WERI-Rb-1 (cell line): Measurements from ENCODE around the gene ATP2C2.

Experiments used
- DNase-seq: peaks from one replicate; pipeline ENCODE4 v3.0.0-alpha.2; 2020
- H3K27ac ChIP-seq: fragments of 250-450 bp; sonication (Bioruptor Pico); 2 replicates; pipeline ENCODE4 v1.5.1; 2020; ENCODE audit warnings: mild to moderate bottlenecking, moderate library complexity
- H3K27me3 ChIP-seq: fragments of 250-450 bp; sonication (Bioruptor Pico); 2 replicates; pipeline ENCODE4 v1.5.1; 2021; ENCODE audit warnings: mild to moderate bottlenecking, low read depth, moderate library complexity; ENCODE audit not compliant: insufficient read depth, severe bottlenecking
- H3K36me3 ChIP-seq: fragments of 250-450 bp; sonication (Bioruptor Pico); 2 replicates; pipeline ENCODE4 v1.5.1; 2020; ENCODE audit warnings: mild to moderate bottlenecking, moderate library complexity
- H3K4me3 ChIP-seq: 2 replicates; pipeline ENCODE4 v1.5.1; 2011; ENCODE audit warnings: low read depth, mild to moderate bottlenecking, control low read depth, low read length
- H3K9me3 ChIP-seq: fragments of 250-450 bp; sonication (Bioruptor Pico); 2 replicates; pipeline ENCODE4 v1.5.1; 2021; ENCODE audit warnings: mild to moderate bottlenecking, moderate library complexity; ENCODE audit not compliant: severe bottlenecking
- TF ChIP-seq, protein P1 (sequence below): IDR thresholded peaks from 2 replicates; pipeline ENCODE4 v1.5.1; 2011; ENCODE audit warnings: low read depth, mild to moderate bottlenecking, control low read depth, inconsistent platforms, low read length

ATP2C2 gene

DNA sequence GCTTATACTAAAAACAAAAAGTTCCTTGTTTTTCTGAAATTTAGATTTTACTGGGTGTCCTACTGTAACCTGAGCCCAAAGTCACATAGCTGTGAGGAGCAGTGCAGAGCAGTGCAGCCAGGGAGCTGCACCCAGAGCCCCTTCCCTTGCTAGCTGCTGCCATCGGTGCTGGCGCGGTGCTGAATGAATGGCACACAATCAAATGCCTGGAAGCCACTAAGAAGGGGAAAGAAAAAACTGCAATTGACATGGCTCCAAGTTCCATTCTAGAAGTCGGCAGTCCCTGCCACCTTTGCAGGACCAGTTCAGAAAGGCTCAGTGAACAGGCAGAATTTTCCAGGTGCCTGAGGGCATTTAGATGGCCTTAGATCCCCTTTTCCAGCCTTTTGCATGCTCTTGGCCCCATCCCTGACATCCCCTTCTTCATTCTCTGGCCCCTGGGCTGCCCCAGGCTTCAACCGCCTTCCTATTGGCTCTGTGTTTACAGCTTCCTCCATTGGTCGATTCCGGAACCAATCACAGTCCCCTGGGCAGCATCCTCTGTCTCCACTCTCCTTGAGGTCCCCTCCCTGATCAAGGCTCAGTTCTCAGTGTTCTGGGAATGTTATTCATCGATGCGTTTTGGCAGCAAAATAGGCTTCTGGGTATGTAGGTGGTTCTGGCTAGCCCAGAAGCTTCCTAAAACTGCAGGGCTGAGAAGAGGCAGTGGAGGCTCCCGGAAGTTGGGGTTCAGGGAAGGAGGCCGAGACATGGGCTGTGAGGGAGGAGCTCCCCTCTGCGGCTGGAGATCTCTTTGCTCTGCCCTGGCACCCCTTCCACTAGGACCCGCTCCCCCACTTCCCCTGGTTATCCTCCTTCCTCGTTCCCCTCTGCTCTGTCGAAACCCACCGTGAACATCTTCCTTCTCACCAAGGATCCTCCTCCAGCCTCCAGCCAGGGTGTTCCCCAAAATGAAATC lies 37.9 kb downstream of the ATP2C2 start:
- no peaks in the 10 kb centered on the region for H3K27me3 ChIP-seq
- DNase-seq, result no peak

DNA sequence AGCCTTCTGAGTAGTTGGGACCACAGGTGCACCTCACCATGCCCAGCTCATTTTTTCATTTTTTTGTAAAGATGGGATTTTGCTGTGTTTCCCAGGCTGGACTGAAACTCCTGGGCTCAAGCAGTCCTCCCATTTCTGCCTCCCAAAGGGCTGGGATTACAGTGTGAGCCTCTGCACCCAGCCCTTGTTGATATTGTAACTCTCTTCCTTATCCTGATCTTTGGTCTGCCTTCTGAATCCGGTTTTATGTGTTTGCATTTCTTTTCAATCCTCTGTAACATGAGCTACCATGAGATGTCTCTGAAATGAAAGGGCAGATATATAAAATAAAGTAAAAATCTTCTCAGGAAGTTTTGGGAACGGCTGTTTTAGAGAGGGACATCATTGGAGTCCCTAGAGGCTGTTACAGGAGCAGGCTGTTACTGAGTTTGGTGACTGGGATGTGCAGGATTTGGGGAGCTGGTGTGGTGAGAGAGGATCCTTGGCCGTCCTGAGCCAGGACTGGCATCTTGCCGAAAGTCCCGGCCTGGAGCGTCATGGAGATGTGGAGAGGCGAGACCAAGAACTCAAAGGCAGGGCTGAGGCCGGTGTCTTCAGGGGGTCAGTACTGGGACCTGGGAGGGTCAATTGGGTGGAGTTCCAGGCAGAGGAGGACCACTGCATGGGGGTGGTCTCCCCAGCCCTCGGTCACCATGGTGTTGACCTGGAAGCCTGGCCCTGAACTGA lies 39.4 kb downstream of the ATP2C2 start:
- no peak for DNase-seq
- no peaks in the 10 kb centered on the region for H3K27me3 ChIP-seq

More for the DNA sequence above, 37.9 kb downstream of the ATP2C2 start:
- TF ChIP-seq, protein P1, sequence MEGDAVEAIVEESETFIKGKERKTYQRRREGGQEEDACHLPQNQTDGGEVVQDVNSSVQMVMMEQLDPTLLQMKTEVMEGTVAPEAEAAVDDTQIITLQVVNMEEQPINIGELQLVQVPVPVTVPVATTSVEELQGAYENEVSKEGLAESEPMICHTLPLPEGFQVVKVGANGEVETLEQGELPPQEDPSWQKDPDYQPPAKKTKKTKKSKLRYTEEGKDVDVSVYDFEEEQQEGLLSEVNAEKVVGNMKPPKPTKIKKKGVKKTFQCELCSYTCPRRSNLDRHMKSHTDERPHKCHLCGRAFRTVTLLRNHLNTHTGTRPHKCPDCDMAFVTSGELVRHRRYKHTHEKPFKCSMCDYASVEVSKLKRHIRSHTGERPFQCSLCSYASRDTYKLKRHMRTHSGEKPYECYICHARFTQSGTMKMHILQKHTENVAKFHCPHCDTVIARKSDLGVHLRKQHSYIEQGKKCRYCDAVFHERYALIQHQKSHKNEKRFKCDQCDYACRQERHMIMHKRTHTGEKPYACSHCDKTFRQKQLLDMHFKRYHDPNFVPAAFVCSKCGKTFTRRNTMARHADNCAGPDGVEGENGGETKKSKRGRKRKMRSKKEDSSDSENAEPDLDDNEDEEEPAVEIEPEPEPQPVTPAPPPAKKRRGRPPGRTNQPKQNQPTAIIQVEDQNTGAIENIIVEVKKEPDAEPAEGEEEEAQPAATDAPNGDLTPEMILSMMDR, result no peak
- Histone ChIP-seq H3K4me3 (no peak overlapping the region), H3K27ac (no peak overlapping the region), H3K9me3 (no peaks in the 10 kb centered on the region), H3K36me3 (no peaks in the 10 kb centered on the region)

DNA sequence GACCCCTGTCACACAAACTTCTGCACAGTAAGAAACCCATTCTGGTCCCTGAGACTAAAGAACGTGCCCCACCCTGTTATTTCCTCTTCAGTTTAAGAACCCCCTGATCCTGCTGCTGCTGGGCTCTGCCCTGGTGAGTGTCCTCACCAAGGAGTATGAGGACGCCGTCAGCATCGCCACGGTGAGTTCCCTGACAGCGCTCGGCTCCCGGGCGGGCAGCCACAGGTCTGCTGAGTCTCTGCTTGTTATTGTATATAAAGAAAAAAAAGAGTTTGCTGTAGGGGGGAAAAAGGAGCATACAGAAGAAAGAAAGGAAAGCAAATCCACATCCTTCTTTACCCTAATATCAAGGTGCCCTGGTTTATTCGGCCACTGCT lies 40.0 kb downstream of the ATP2C2 start:
- TF ChIP-seq, protein P1, result no peak
- no peaks in the 10 kb centered on the region for H3K9me3 ChIP-seq
- H3K27ac ChIP-seq, result no peak overlapping the region
- H3K36me3 ChIP-seq, result no peaks in the 10 kb centered on the region
- H3K27me3 ChIP-seq, result no peaks in the 10 kb centered on the region
- no peak overlapping the region for H3K4me3 ChIP-seq
- DNase-seq, result no peak

More for the DNA sequence above, 39.4 kb downstream of the ATP2C2 start:
- H3K36me3 ChIP-seq, result no peaks in the 10 kb centered on the region
- TF ChIP-seq, protein P1, result no peak
- H3K4me3 ChIP-seq, result no peak overlapping the region
- H3K9me3 ChIP-seq, result no peaks in the 10 kb centered on the region
- no peak overlapping the region for H3K27ac ChIP-seq

DNA sequence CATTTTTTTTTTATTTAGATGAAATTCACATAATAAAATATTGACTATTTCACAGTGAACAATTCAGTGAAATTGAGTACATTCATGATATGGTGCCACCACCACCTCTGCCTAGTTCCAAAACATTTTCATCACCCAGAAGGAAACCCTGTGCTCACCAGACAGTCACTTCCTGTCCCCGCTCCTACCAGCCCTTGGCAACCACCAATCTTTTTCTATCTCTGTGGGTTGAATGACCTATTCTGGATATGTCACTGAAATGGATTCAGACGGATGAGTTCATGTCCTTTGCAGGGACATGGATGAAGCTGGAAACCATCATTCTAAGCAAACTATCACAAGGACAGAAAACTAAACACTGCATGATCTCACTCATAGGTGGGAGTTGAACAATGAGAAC lies 40.5 kb downstream of the ATP2C2 start:
- Histone ChIP-seq H3K9me3 (no peaks in the 10 kb centered on the region), H3K27me3 (no peaks in the 10 kb centered on the region), H3K36me3 (no peaks in the 10 kb centered on the region), H3K27ac (no peak overlapping the region), H3K4me3 (no peak overlapping the region)
- TF ChIP-seq, protein P1, result no peak
- DNase-seq, result no peak

DNA sequence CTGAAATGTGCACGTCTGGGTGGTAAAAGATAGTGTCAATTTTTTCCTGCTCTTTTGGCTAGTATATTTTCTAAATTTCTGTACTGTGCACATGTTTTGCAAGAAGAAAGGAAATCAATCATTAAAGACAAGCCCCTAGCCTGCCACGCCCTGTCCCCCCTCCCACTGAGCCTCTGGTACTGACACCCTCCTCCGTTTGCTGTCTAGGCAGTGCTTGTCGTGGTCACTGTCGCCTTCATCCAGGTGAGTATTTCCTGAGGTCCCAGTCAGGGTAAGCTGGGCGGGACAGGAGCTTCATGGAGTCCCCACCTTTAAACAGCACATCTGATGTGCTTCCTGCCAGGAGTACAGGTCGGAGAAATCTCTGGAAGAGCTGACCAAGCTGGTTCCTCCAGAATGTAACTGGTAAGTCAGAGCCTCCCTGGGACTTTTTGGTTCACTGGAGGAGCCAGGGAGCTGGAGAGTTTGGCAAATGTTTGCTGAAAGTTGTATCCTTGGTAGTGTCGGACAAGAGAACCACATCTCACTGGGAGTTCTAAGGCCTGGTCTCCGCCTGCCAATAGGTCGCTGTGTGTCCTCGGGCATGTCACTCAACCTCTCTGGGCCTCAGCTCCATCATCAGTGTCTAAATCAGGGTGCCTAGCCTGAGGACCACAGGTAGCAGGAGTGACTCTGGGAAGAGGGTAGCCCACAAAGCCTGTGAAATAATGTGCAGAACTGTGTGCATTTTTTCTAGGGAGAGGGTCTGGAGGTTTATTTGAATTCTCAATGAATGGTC lies 42.2 kb downstream of the ATP2C2 start:
- Histone ChIP-seq H3K9me3 (no peaks in the 10 kb centered on the region), H3K36me3 (no peaks in the 10 kb centered on the region), H3K27ac (no peak overlapping the region), H3K4me3 (no peak overlapping the region), H3K27me3 (no peaks in the 10 kb centered on the region)
- DNase-seq, result no peak
- TF ChIP-seq, protein P1, result no peak
